Activated T-helper 17 cell treated with anti-CD3 and anti-CD28 coated beads, Interleukin-2, amount 50 U/mL, for 72 hours (primary cell): Measurements from ENCODE around the gene HOXA13. TPM values are rescaled to one million over a fixed set of nuclear protein-coding genes. Genes with fewer than 3 reads are reported as not detected.
A peak's percentile ranks its signal among the peaks of the same experiment; 100 is the strongest.

Source experiments
- ATAC-seq: fragments of 150-1000 bp; cut with Tn5 transposase; replicated peaks from 2 replicates; pipeline ENCODE4 v1.10.0; 2021; ENCODE audit warnings: mild to moderate bottlenecking, moderate library complexity
- H3K27ac Mint-ChIP-seq: one replicate; pipeline ENCODE4 v1.8.0; 2022; ENCODE audit warnings: mixed read lengths
- H3K27me3 Mint-ChIP-seq: one replicate; pipeline ENCODE4 v1.8.0; 2022; ENCODE audit warnings: mixed read lengths
- H3K36me3 Mint-ChIP-seq: one replicate; pipeline ENCODE4 v1.8.0; 2022; ENCODE audit warnings: low read depth, mild to moderate bottlenecking, mixed read lengths
- H3K4me1 Mint-ChIP-seq: one replicate; pipeline ENCODE4 v1.8.0; 2022; ENCODE audit warnings: mixed read lengths
- H3K4me3 Mint-ChIP-seq: one replicate; pipeline ENCODE4 v1.8.0; 2022; ENCODE audit warnings: mild to moderate bottlenecking, mixed read lengths
- H3K9me3 Mint-ChIP-seq: one replicate; pipeline ENCODE4 v1.8.0; 2022; ENCODE audit warnings: mixed read lengths
- total RNA-seq, 2 donors: library from RNA; stranded (reverse); gene quantifications; one replicate each; pipeline ENCODE4 v1.2.3, GENCODE V29; 2022

The HOXA13 gene
- total RNA-seq, 2 donors from 2014 or later: not detected

- ATAC-seq: no peak
- Mint-ChIP-seq H3K27me3 (peaks cover 64% of the 10 kb centered on the region), H3K9me3 (no peaks in the 10 kb centered on the region), H3K27ac (no peak overlapping the region), H3K4me1 (peaks cover 5% of the 10 kb centered on the region), H3K36me3 (no peaks in the 10 kb centered on the region), H3K4me3 (no peak overlapping the region)
Observed at GRCh38 chr7:27241189-27242056, 41.5 kb upstream of the HOXA13 start.

- no peaks in the 10 kb centered on the region for H3K36me3 Mint-ChIP-seq
- no peaks in the 10 kb centered on the region for H3K9me3 Mint-ChIP-seq
- peaks cover 71% of the 10 kb centered on the region for H3K27me3 Mint-ChIP-seq
- no peak overlapping the region for H3K4me3 Mint-ChIP-seq
- no peak for ATAC-seq
- no peak overlapping the region for H3K27ac Mint-ChIP-seq
- peaks cover 5% of the 10 kb centered on the region for H3K4me1 Mint-ChIP-seq
Observed at GRCh38 chr7:27240015-27240731, 40.3 kb upstream of the HOXA13 start.

- no peak overlapping the region for H3K4me3 Mint-ChIP-seq
- peaks cover 5% of the 10 kb centered on the region for H3K4me1 Mint-ChIP-seq
- H3K27me3 Mint-ChIP-seq: peaks cover 64% of the 10 kb centered on the region
- no peak overlapping the region for H3K27ac Mint-ChIP-seq
- H3K9me3 Mint-ChIP-seq: no peaks in the 10 kb centered on the region
- H3K36me3 Mint-ChIP-seq: no peaks in the 10 kb centered on the region
- ATAC-seq: no peak
Observed at GRCh38 chr7:27239387-27240014, 39.6 kb upstream of the HOXA13 start.

DNA sequence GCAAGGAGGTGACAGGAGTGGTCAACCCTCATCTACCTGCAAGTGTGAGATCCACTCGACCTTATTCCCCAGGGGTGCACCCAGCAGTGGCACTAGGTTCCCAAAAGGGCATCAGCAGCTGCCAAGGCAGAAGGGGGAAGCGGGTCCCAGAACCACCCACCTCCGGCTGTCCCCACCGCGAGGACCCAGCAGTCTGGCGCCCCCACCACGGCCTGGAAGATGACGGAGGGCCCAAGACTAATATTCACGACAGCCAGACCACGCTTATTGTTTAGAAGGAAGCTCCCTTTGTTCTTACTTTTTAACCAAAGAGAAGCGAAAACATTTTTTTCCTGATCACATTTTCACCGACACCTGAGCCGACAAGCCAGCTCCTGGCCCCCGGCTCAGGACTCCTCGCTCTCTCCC lies 39.1 kb upstream of the HOXA13 start:
- no peak overlapping the region for H3K4me3 Mint-ChIP-seq
- H3K27ac Mint-ChIP-seq: no peak overlapping the region
- H3K4me1 Mint-ChIP-seq: peaks cover 5% of the 10 kb centered on the region
- ATAC-seq: no peak
- H3K27me3 Mint-ChIP-seq: peaks cover 65% of the 10 kb centered on the region
- no peaks in the 10 kb centered on the region for H3K9me3 Mint-ChIP-seq
- no peaks in the 10 kb centered on the region for H3K36me3 Mint-ChIP-seq

GRCh38 chr7:27237735-27238334 lies 37.9 kb upstream of the HOXA13 start:
- peak; percentile 49 for ATAC-seq
- H3K36me3 Mint-ChIP-seq: no peaks in the 10 kb centered on the region
- H3K27me3 Mint-ChIP-seq: peaks cover 64% of the 10 kb centered on the region
- H3K9me3 Mint-ChIP-seq: no peaks in the 10 kb centered on the region
- no peak overlapping the region for H3K27ac Mint-ChIP-seq
- H3K4me1 Mint-ChIP-seq: peaks cover 5% of the 10 kb centered on the region
- no peak overlapping the region for H3K4me3 Mint-ChIP-seq

GRCh38 chr7:27235387-27236311 lies 35.8 kb upstream of the HOXA13 start:
- ATAC-seq: no peak
- no peaks in the 10 kb centered on the region for H3K36me3 Mint-ChIP-seq
- H3K9me3 Mint-ChIP-seq: no peaks in the 10 kb centered on the region
- H3K4me1 Mint-ChIP-seq: no peaks in the 10 kb centered on the region
- H3K27ac Mint-ChIP-seq: no peak overlapping the region
- H3K27me3 Mint-ChIP-seq: peaks cover 45% of the 10 kb centered on the region
- H3K4me3 Mint-ChIP-seq: no peak overlapping the region

- H3K9me3 Mint-ChIP-seq: no peaks in the 10 kb centered on the region
- no peaks in the 10 kb centered on the region for H3K36me3 Mint-ChIP-seq
- no peak overlapping the region for H3K27ac Mint-ChIP-seq
- ATAC-seq: no peak
- H3K4me1 Mint-ChIP-seq: no peaks in the 10 kb centered on the region
- peaks cover 45% of the 10 kb centered on the region for H3K27me3 Mint-ChIP-seq
- H3K4me3 Mint-ChIP-seq: no peak overlapping the region
Observed at GRCh38 chr7:27229448-27229847, 29.6 kb upstream of the HOXA13 start.

- no peak for ATAC-seq
- H3K9me3 Mint-ChIP-seq: no peaks in the 10 kb centered on the region
- H3K27me3 Mint-ChIP-seq: peaks cover 64% of the 10 kb centered on the region
- no peaks in the 10 kb centered on the region for H3K4me1 Mint-ChIP-seq
- H3K36me3 Mint-ChIP-seq: no peaks in the 10 kb centered on the region
- no peak overlapping the region for H3K27ac Mint-ChIP-seq
- no peak overlapping the region for H3K4me3 Mint-ChIP-seq
Observed at GRCh38 chr7:27224983-27225934, 25.4 kb upstream of the HOXA13 start.

- no peak for ATAC-seq
- Mint-ChIP-seq H3K9me3 (no peaks in the 10 kb centered on the region), H3K27ac (no peak overlapping the region), H3K36me3 (no peaks in the 10 kb centered on the region), H3K4me1 (no peaks in the 10 kb centered on the region), H3K4me3 (no peak overlapping the region), H3K27me3 (peaks cover 67% of the 10 kb centered on the region)
Observed at GRCh38 chr7:27223941-27224575, 24.2 kb upstream of the HOXA13 start.

DNA sequence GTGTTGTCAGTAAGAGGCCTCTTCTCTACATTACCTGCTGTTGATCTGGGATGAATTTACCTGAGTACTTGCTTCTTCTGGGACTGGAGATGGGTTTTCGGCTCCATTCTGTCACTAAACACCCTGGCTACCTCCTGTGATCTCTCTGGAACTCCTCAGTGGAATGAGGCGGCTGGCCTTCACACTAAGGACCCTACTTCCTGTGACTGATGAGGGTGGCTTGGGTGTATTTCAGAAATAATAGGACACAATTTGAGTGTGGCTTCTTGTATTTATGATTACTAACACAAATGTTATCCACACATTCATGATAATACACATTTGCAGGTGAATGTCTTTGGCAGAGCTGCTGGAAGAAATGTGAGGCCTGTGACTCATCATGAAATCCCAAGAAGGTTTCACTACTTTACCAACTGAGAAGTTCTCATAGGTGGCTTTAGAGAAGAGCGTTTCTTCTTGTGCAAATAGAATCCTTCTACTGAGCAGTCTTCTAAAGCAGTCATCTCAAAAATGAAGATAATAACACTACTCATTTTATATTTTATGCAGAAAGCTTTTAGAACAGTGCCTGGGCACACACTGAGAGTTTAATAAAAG lies 21.4 kb upstream of the HOXA13 start:
- ATAC-seq: peak; percentile 72
- Mint-ChIP-seq H3K4me1 (no peaks in the 10 kb centered on the region), H3K9me3 (no peaks in the 10 kb centered on the region), H3K27me3 (peaks cover 60% of the 10 kb centered on the region), H3K4me3 (no peak overlapping the region), H3K36me3 (no peaks in the 10 kb centered on the region), H3K27ac (no peak overlapping the region)

- Mint-ChIP-seq H3K27me3 (peaks cover 66% of the 10 kb centered on the region), H3K36me3 (no peaks in the 10 kb centered on the region), H3K9me3 (no peaks in the 10 kb centered on the region), H3K4me1 (no peaks in the 10 kb centered on the region), H3K27ac (no peak overlapping the region), H3K4me3 (no peak overlapping the region)
- no peak for ATAC-seq
Observed at GRCh38 chr7:27220440-27220955, 20.6 kb upstream of the HOXA13 start.

DNA sequence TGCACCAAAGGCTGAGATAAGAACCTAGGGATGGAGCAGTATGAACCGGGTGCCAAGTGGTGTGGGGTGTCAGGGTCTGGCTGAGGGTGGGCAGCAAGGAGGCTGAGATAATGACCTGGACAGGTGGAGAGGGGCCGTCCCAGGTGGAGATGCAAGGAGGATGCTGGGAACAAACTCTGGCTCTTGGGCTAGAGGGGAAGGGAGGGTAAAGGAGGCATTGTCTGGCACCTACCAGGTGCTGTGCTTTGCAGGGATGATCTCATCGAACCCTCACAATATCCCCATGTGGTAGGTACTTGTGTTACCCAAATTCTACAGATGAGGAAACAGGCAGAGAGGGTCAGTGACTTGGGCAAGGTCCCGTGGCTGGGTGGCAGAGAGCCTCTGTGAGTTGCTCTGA lies 19.9 kb upstream of the HOXA13 start:
- Mint-ChIP-seq H3K4me1 (no peaks in the 10 kb centered on the region), H3K9me3 (no peaks in the 10 kb centered on the region), H3K4me3 (no peak overlapping the region), H3K27me3 (peaks cover 68% of the 10 kb centered on the region), H3K27ac (no peak overlapping the region), H3K36me3 (no peaks in the 10 kb centered on the region)
- no peak for ATAC-seq
